GM18498 (cell line): ENCODE data around the gene SYNGR2.
A peak's percentile ranks its signal among the peaks of the same experiment; 100 is the strongest.
"Not testable (repeated sequence)": the region's sequence is repeated elsewhere in the genome, so short reads cannot be mapped to it uniquely, and the experiment has no call there.

ENCODE experiments used
- ATAC-seq: cut with Tn5 transposase; IDR thresholded peaks from one replicate; pipeline ENCODE4 v1.9.1; 2021; ENCODE audit warnings: mild to moderate bottlenecking, moderate library complexity; ENCODE audit not compliant: unreplicated experiment

SYNGR2 gene

GRCh38 chr17:78129351-78130089 lies 38.9 kb upstream of the SYNGR2 start:
- no peak for ATAC-seq

- no peak for ATAC-seq
Observed at GRCh38 chr17:78130090-78130436, 38.3 kb upstream of the SYNGR2 start.

GRCh38 chr17:78130437-78131101 lies 37.8 kb upstream of the SYNGR2 start, which contains the start of gene TMC8:
Gene TMC8 (plus strand): TSS chr17:78130771. CDS start chr17:78131589, 818 bp downstream.
- peak; percentile 23 for ATAC-seq

GRCh38 chr17:78131172-78132083 lies 37.0 kb upstream of the SYNGR2 start:
- ATAC-seq = no peak

GRCh38 chr17:78132084-78132676 lies 36.2 kb upstream of the SYNGR2 start:
- no peak for ATAC-seq

GRCh38 chr17:78132767-78133178 lies 35.6 kb upstream of the SYNGR2 start:
- no peak for ATAC-seq

- no peak for ATAC-seq
Observed at GRCh38 chr17:78133179-78133951, 35.0 kb upstream of the SYNGR2 start.

- ATAC-seq = no peak
Observed at GRCh38 chr17:78133971-78134898, 34.1 kb upstream of the SYNGR2 start.

- no peak for ATAC-seq
Observed at GRCh38 chr17:78134899-78135385, 33.4 kb upstream of the SYNGR2 start.

- no peak for ATAC-seq
Observed at GRCh38 chr17:78135858-78136500, 32.4 kb upstream of the SYNGR2 start.

- ATAC-seq = no peak
Observed at GRCh38 chr17:78137392-78138203, 30.8 kb upstream of the SYNGR2 start.

GRCh38 chr17:78138204-78139060 lies 29.9 kb upstream of the SYNGR2 start:
- no peak for ATAC-seq

GRCh38 chr17:78139861-78140168 lies 28.6 kb upstream of the SYNGR2 start:
- not testable (repeated sequence) for ATAC-seq

GRCh38 chr17:78140169-78141051 lies 28.0 kb upstream of the SYNGR2 start:
- ATAC-seq = peak; percentile 72

GRCh38 chr17:78141437-78142118 lies 26.8 kb upstream of the SYNGR2 start:
- ATAC-seq = no peak
